Measurements from ENCODE around the gene TRIM63.

TRIM63 gene

GRCh38 chr1:26084091-26084561 is 16.7 kb upstream of the TRIM63 start:
- DNase-seq: no peak

GRCh38 chr1:26083208-26083607 is 15.8 kb upstream of the TRIM63 start:
- no peak for DNase-seq

- DNase-seq: no peak
Observed at GRCh38 chr1:26082020-26082350, 14.6 kb upstream of the TRIM63 start.

- no peak for DNase-seq
Observed at GRCh38 chr1:26081267-26082019, 14.0 kb upstream of the TRIM63 start.

- DNase-seq: no peak
Observed at GRCh38 chr1:26079960-26080814, 12.8 kb upstream of the TRIM63 start.

- no peak for DNase-seq
Observed at GRCh38 chr1:26079178-26079563, 11.7 kb upstream of the TRIM63 start.

GRCh38 chr1:26078286-26079177 is 11.1 kb upstream of the TRIM63 start:
- DNase-seq: no peak

- no peak for DNase-seq
Observed at GRCh38 chr1:26077524-26077923, 10.1 kb upstream of the TRIM63 start.

- no peak for DNase-seq
Observed at GRCh38 chr1:26075421-26076144, 8.2 kb upstream of the TRIM63 start.

GRCh38 chr1:26072305-26072704 is 4.9 kb upstream of the TRIM63 start:
- DNase-seq: no peak

GRCh38 chr1:26070963-26071342 is 3.5 kb upstream of the TRIM63 start:
- DNase-seq: no peak

- DNase-seq: no peak
Observed at GRCh38 chr1:26070296-26070962, 3.0 kb upstream of the TRIM63 start.

GRCh38 chr1:26069941-26070295 is 2.5 kb upstream of the TRIM63 start:
- no peak for DNase-seq

- no peak for DNase-seq
Observed at GRCh38 chr1:26066857-26067256, 573 bp downstream of the TRIM63 start.

- no peak for DNase-seq
Observed at GRCh38 chr1:26066160-26066559, 1.3 kb downstream of the TRIM63 start.

- no peak for DNase-seq
Observed at GRCh38 chr1:26064553-26064952, 2.9 kb downstream of the TRIM63 start.

- DNase-seq: no peak
Observed at GRCh38 chr1:26060832-26061574, 6.4 kb downstream of the TRIM63 start.

GRCh38 chr1:26059906-26060305 is 7.5 kb downstream of the TRIM63 start:
- no peak for DNase-seq

GRCh38 chr1:26058052-26058595 is 9.3 kb downstream of the TRIM63 start:
- no peak for DNase-seq

- no peak for DNase-seq
Observed at GRCh38 chr1:26057189-26057588, 10.2 kb downstream of the TRIM63 start.

GRCh38 chr1:26055041-26055440 is 12.4 kb downstream of the TRIM63 start:
- no peak for DNase-seq
